Activated naive CD8-positive, alpha-beta T cell treated with anti-CD3 and anti-CD28 coated beads, Interleukin-2, amount 10 ng/mL, durations not matched to agents 7 days and 5 days (primary cell): ENCODE results near the gene LGR4. TPM values are rescaled to one million over a fixed set of nuclear protein-coding genes. Genes with fewer than 3 reads are reported as not detected.

Experiments
- ATAC-seq: fragments of 150-1000 bp; cut with Tn5 transposase; one replicate; pipeline ENCODE4 v1.10.0; 2021; ENCODE audit warnings: low read depth, moderate library complexity
- POLR2A ChIA-PET: fragments of 350-600 bp; sonication (Branson Sonifier 250); formaldehyde crosslinking; loops from one replicate; lab custom pipeline; 2021; ENCODE audit warnings: antibody characterized with exemption; lab: Charles Lee
- DNase-seq: peaks from one replicate; pipeline ENCODE4 v3.0.0; 2021
- H3K27ac Mint-ChIP-seq: one replicate; pipeline ENCODE4 v1.8.0; 2022; ENCODE audit warnings: mild to moderate bottlenecking, mixed read lengths
- H3K27me3 Mint-ChIP-seq: one replicate; pipeline ENCODE4 v1.8.0; 2022; ENCODE audit warnings: mild to moderate bottlenecking, moderate library complexity, mixed read lengths
- H3K36me3 Mint-ChIP-seq: one replicate; pipeline ENCODE4 v1.8.0; 2021; ENCODE audit warnings: mild to moderate bottlenecking, mixed read lengths
- H3K4me1 Mint-ChIP-seq: one replicate; pipeline ENCODE4 v1.8.0; 2021; ENCODE audit warnings: mixed read lengths
- H3K4me3 Mint-ChIP-seq: one replicate; pipeline ENCODE4 v1.8.0; 2022; ENCODE audit warnings: mild to moderate bottlenecking, moderate library complexity, mixed read lengths
- H3K9me3 Mint-ChIP-seq: one replicate; pipeline ENCODE4 v1.8.0; 2021; ENCODE audit warnings: mixed read lengths
- total RNA-seq, 2 experiments: library from RNA; stranded (reverse); gene quantifications; one replicate each; pipeline ENCODE4 v1.2.3, GENCODE V29; 2021

The LGR4 gene
- total RNA-seq, 2 experiments from 2014 or later: 0.11 to 0.22 TPM

GRCh38 chr11:27473017-27473406 is 422 bp upstream of the LGR4 start:
- peaks cover 2% of the 10 kb centered on the region for H3K36me3 Mint-ChIP-seq
- ATAC-seq (no peak), DNase-seq (no peak)
- peaks cover 58% of the 10 kb centered on the region for H3K27me3 Mint-ChIP-seq
- H3K4me3 Mint-ChIP-seq: peak overlapping the region; percentile 81
- no peak overlapping the region for H3K27ac Mint-ChIP-seq
- POLR2A ChIA-PET: no interaction called here
- peaks cover 5% of the 10 kb centered on the region for H3K4me1 Mint-ChIP-seq
- no peaks in the 10 kb centered on the region for H3K9me3 Mint-ChIP-seq

GRCh38 chr11:27471589-27472397 is 797 bp downstream of the LGR4 start:
- DNase-seq (peak; percentile 41), ATAC-seq (peak; percentile 75)
- Mint-ChIP-seq H3K4me1 (peaks cover 5% of the 10 kb centered on the region), H3K27me3 (peaks cover 63% of the 10 kb centered on the region), H3K36me3 (peaks cover 2% of the 10 kb centered on the region), H3K4me3 (peak overlapping the region; percentile 68), H3K27ac (no peak overlapping the region), H3K9me3 (no peaks in the 10 kb centered on the region)
- POLR2A ChIA-PET: no interaction called here

GRCh38 chr11:27470826-27471588 is 1.6 kb downstream of the LGR4 start:
- H3K4me1 Mint-ChIP-seq: peaks cover 5% of the 10 kb centered on the region
- H3K27ac Mint-ChIP-seq: no peak overlapping the region
- DNase-seq (no peak), ATAC-seq (no peak)
- H3K4me3 Mint-ChIP-seq: peak overlapping the region; percentile 68
- H3K9me3 Mint-ChIP-seq: no peaks in the 10 kb centered on the region
- POLR2A ChIA-PET: no interaction called here
- peaks cover 63% of the 10 kb centered on the region for H3K27me3 Mint-ChIP-seq
- H3K36me3 Mint-ChIP-seq: peaks cover 2% of the 10 kb centered on the region

GRCh38 chr11:27470166-27470565 is 2.4 kb downstream of the LGR4 start:
- ATAC-seq: no peak
- Mint-ChIP-seq H3K9me3 (no peaks in the 10 kb centered on the region), H3K27me3 (peaks cover 64% of the 10 kb centered on the region), H3K4me1 (peaks cover 5% of the 10 kb centered on the region), H3K36me3 (peaks cover 2% of the 10 kb centered on the region), H3K27ac (no peak overlapping the region), H3K4me3 (no peak overlapping the region)
- DNase-seq: no peak
- POLR2A ChIA-PET: no interaction called here

GRCh38 chr11:27468995-27469695 is 3.4 kb downstream of the LGR4 start:
- Mint-ChIP-seq H3K9me3 (no peaks in the 10 kb centered on the region), H3K27ac (no peak overlapping the region), H3K4me1 (peaks cover 5% of the 10 kb centered on the region), H3K4me3 (no peak overlapping the region), H3K36me3 (peaks cover 2% of the 10 kb centered on the region), H3K27me3 (peaks cover 56% of the 10 kb centered on the region)
- POLR2A ChIA-PET: no interaction called here
- DNase-seq (no peak), ATAC-seq (no peak)

GRCh38 chr11:27468209-27468994 is 4.2 kb downstream of the LGR4 start:
- peaks cover 5% of the 10 kb centered on the region for H3K4me1 Mint-ChIP-seq
- POLR2A ChIA-PET: no interaction called here
- ATAC-seq: no peak
- no peak for DNase-seq
- H3K36me3 Mint-ChIP-seq: peaks cover 2% of the 10 kb centered on the region
- H3K27ac Mint-ChIP-seq: no peak overlapping the region
- H3K4me3 Mint-ChIP-seq: no peak overlapping the region
- peaks cover 51% of the 10 kb centered on the region for H3K27me3 Mint-ChIP-seq
- H3K9me3 Mint-ChIP-seq: no peaks in the 10 kb centered on the region

- POLR2A ChIA-PET: no interaction called here
- Mint-ChIP-seq H3K9me3 (no peaks in the 10 kb centered on the region), H3K27ac (no peak overlapping the region), H3K36me3 (no peaks in the 10 kb centered on the region), H3K4me1 (no peaks in the 10 kb centered on the region), H3K4me3 (no peak overlapping the region), H3K27me3 (peaks cover 41% of the 10 kb centered on the region)
- DNase-seq (no peak), ATAC-seq (no peak)
Measured at GRCh38 chr11:27467181-27467913, 5.2 kb downstream of the LGR4 start.

- Mint-ChIP-seq H3K36me3 (no peaks in the 10 kb centered on the region), H3K27me3 (peaks cover 38% of the 10 kb centered on the region), H3K9me3 (no peaks in the 10 kb centered on the region), H3K27ac (no peak overlapping the region), H3K4me1 (no peaks in the 10 kb centered on the region), H3K4me3 (no peak overlapping the region)
- POLR2A ChIA-PET: no interaction called here
- no peak for DNase-seq
- ATAC-seq: no peak
Measured at GRCh38 chr11:27466363-27466762, 6.2 kb downstream of the LGR4 start.

GRCh38 chr11:27465629-27466028 is 7.0 kb downstream of the LGR4 start:
- Mint-ChIP-seq H3K4me3 (no peak overlapping the region), H3K27me3 (peaks cover 30% of the 10 kb centered on the region), H3K27ac (no peak overlapping the region), H3K9me3 (no peaks in the 10 kb centered on the region), H3K4me1 (no peaks in the 10 kb centered on the region), H3K36me3 (no peaks in the 10 kb centered on the region)
- ATAC-seq: no peak
- POLR2A ChIA-PET: no interaction called here
- DNase-seq: no peak

- ATAC-seq: no peak
- POLR2A ChIA-PET: no interaction called here
Measured at GRCh38 chr11:27464909-27465308, 7.7 kb downstream of the LGR4 start.

GRCh38 chr11:27464289-27464696 is 8.3 kb downstream of the LGR4 start:
- peaks cover 18% of the 10 kb centered on the region for H3K27me3 Mint-ChIP-seq
- no peaks in the 10 kb centered on the region for H3K9me3 Mint-ChIP-seq
- H3K4me1 Mint-ChIP-seq: no peaks in the 10 kb centered on the region
- H3K36me3 Mint-ChIP-seq: no peaks in the 10 kb centered on the region
- ATAC-seq (no peak), DNase-seq (no peak)
- H3K4me3 Mint-ChIP-seq: no peak overlapping the region
- H3K27ac Mint-ChIP-seq: no peak overlapping the region
- POLR2A ChIA-PET: no interaction called here

More at GRCh38 chr11:27464909-27465308, 7.7 kb downstream of the LGR4 start:
- Mint-ChIP-seq H3K4me3 (no peak overlapping the region), H3K9me3 (no peaks in the 10 kb centered on the region), H3K27ac (no peak overlapping the region), H3K27me3 (peaks cover 24% of the 10 kb centered on the region), H3K36me3 (no peaks in the 10 kb centered on the region), H3K4me1 (no peaks in the 10 kb centered on the region)
- DNase-seq: no peak

- H3K27ac Mint-ChIP-seq: no peak overlapping the region
- no peak for DNase-seq
- H3K4me1 Mint-ChIP-seq: no peaks in the 10 kb centered on the region
- no peak for ATAC-seq
- no peak overlapping the region for H3K4me3 Mint-ChIP-seq
- peaks cover 3% of the 10 kb centered on the region for H3K27me3 Mint-ChIP-seq
- POLR2A ChIA-PET: no interaction called here
- H3K9me3 Mint-ChIP-seq: no peaks in the 10 kb centered on the region
- no peaks in the 10 kb centered on the region for H3K36me3 Mint-ChIP-seq
Measured at GRCh38 chr11:27462543-27462942, 10.0 kb downstream of the LGR4 start.
